ENCODE results near the gene PROP1.
"Not testable (repeated sequence)": the region's sequence is repeated elsewhere in the genome, so short reads cannot be mapped to it uniquely, and the experiment has no call there.

DNA sequence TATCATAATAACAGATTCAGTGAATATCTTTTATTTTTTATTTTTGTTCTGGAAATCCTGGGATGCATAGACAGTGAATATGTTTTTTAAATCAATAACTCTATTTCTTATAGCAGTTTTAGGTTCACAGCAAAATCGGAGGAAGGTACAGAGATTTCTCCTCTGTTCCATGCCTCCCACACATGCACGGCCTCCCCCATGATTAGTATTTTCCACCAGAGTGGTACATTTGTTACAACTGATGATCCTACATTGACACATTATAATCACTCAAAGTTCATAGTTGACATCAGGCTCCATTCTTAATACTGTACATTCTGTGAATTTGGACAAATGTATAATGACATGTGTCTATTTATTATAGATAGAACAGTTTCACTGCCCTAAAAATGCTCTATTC, 16.7 kb upstream of the PROP1 start:
- TF ChIP-seq, protein P1, sequence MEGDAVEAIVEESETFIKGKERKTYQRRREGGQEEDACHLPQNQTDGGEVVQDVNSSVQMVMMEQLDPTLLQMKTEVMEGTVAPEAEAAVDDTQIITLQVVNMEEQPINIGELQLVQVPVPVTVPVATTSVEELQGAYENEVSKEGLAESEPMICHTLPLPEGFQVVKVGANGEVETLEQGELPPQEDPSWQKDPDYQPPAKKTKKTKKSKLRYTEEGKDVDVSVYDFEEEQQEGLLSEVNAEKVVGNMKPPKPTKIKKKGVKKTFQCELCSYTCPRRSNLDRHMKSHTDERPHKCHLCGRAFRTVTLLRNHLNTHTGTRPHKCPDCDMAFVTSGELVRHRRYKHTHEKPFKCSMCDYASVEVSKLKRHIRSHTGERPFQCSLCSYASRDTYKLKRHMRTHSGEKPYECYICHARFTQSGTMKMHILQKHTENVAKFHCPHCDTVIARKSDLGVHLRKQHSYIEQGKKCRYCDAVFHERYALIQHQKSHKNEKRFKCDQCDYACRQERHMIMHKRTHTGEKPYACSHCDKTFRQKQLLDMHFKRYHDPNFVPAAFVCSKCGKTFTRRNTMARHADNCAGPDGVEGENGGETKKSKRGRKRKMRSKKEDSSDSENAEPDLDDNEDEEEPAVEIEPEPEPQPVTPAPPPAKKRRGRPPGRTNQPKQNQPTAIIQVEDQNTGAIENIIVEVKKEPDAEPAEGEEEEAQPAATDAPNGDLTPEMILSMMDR (conservative IDR thresholded peaks at IDR 0.05; ENCODE audit: low read length) = not testable (repeated sequence)
- TF ChIP-seq EZH2phosphoT487 (IDR thresholded peaks at IDR 0.05; ENCODE audit: borderline replicate concordance, low read depth, low read length) = not testable (repeated sequence)

All from OCI-LY7 (cell line).